Measurements from ENCODE around the gene MDFIC2.

The MDFIC2 gene

DNA sequence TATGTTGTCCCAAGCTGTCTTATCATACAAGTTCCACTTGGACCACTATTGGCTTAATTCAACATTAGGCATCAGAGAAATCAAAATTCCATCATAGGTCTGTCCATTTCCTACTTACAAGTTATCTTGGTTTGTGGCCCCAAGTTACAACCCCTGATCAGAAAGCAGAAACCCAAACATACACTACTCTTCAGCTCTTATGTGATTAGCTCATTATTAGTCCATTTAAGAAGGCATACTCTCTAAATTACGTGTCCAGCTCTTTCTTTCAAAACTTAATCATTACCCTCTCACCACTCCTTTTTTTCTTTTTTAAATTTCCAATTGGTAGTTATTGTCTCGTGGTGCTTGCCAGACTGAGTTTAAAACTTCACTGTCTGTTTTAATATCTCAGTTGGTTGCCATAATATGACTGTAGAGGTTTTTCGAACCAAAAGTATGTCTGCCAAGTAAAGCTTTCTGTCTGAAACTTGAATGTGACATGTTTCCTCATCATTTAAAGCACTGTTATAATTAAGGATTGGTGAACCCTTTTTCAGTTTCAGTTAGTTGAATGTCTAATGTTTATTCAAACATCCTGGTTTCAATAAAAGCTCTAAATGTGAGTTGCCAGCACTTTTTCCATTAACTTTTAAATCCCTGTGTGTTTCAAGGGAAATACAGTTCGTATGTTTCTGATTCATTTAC lies 162.6 kb downstream of the MDFIC2 start:
- Histone ChIP-seq H3K36me3 (ENCODE audit: control insufficient read depth, insufficient read depth, low read length) (no peaks in the 10 kb centered on the region), H3K9ac (no peak overlapping the region), H3K4me1 (no peaks in the 10 kb centered on the region), H3K4me2 (ENCODE audit: low read length) (no peak overlapping the region), H3K79me2 (no peaks in the 10 kb centered on the region), H2AFZ (no peak overlapping the region), H3K4me3 (ENCODE audit: low read depth, low read length) (no peak overlapping the region), H3K27ac (no peak overlapping the region), H3K27me3 (ENCODE audit: control insufficient read depth, insufficient read depth, low read length) (no peaks in the 10 kb centered on the region), H3K9me3 (ENCODE audit: control insufficient read depth, low read length) (no peaks in the 10 kb centered on the region)
- TF ChIP-seq, protein P1, sequence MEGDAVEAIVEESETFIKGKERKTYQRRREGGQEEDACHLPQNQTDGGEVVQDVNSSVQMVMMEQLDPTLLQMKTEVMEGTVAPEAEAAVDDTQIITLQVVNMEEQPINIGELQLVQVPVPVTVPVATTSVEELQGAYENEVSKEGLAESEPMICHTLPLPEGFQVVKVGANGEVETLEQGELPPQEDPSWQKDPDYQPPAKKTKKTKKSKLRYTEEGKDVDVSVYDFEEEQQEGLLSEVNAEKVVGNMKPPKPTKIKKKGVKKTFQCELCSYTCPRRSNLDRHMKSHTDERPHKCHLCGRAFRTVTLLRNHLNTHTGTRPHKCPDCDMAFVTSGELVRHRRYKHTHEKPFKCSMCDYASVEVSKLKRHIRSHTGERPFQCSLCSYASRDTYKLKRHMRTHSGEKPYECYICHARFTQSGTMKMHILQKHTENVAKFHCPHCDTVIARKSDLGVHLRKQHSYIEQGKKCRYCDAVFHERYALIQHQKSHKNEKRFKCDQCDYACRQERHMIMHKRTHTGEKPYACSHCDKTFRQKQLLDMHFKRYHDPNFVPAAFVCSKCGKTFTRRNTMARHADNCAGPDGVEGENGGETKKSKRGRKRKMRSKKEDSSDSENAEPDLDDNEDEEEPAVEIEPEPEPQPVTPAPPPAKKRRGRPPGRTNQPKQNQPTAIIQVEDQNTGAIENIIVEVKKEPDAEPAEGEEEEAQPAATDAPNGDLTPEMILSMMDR (IDR thresholded peaks at IDR 0.05): no peak

All from parathyroid adenoma (tissue), 2 donors.